HG03280 (cell line): Measurements from ENCODE around the gene NOTCH1.

ENCODE experiments used
- ATAC-seq: cut with Tn5 transposase; IDR thresholded peaks from one replicate; pipeline ENCODE4 v1.9.1; 2021; ENCODE audit warnings: mild to moderate bottlenecking, moderate library complexity; ENCODE audit not compliant: unreplicated experiment

NOTCH1 gene

DNA sequence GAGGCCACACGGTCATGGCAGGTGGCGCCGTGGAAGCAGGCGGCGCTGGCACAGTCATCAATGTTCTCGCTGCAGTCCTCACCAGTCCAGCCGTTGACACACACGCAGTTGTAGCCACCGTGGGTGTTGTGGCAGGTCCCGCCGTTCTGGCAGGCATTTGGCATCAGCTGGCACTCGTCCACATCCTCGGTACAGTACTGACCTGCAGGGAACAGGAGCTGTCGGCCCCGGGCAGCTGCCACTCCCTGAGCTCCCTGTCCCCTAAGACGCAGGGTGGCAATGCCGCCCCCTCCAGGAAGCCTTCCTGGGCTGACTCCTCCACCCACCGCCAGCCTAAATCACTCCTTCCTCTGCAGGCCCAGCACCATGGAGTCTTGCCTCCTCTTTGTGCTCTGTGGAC, 27.2 kb downstream of the NOTCH1 start:
- no peak for ATAC-seq

DNA sequence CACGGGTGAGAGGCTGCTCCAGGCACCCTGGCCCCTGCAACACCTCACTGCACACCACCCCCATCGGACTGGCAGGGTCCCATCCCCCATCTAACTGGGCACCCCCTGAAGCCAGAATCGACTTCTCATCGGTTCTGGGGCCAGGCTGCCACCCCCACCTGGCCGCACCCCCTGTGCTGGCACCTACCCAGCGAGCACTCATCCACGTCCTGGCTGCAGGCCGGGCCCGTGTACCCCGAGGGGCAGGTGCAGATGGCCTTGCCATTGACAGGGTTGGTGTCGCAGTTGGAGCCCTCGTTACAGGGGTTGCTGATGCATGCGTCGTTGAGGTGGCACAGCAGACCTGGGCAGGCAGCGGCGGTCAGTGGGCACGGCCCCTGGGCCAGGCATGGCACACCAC, 27.9 kb downstream of the NOTCH1 start:
- no peak for ATAC-seq

DNA sequence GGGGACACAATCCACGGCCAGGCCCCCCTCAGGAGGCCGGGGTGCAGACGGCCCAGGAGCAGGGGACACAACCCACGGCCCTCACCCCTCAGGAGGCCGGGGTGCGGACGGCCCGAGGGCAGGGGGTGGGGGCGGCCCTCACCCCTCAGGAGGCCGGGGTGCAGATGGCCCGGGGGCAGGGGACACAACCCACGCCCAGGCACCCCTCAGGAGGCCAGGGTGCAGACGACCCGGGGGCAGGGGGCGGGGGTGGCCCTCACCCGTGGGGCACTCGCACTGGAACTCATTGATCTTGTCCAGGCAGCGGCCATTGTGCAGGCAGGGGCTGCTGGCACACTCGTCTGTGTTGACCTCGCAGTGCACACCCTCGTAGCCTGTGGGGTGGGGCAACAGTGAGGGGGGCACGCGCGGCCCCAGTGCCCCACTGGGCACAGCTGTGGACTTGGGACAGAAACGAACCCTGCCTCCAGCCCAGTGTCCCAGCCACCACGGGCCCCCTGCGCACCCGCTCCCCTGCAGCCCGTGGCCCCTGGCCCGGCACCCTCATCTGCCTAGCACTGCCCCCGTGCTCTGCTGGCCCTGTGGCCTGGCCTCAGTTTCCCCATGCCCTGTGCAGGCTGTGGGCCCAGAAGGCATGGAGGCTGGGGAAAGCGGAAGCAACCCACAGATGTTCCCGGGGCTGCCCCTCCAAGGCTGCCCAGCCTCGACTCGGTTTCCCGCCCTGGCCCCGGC, 28.7 kb downstream of the NOTCH1 start:
- no peak for ATAC-seq

DNA sequence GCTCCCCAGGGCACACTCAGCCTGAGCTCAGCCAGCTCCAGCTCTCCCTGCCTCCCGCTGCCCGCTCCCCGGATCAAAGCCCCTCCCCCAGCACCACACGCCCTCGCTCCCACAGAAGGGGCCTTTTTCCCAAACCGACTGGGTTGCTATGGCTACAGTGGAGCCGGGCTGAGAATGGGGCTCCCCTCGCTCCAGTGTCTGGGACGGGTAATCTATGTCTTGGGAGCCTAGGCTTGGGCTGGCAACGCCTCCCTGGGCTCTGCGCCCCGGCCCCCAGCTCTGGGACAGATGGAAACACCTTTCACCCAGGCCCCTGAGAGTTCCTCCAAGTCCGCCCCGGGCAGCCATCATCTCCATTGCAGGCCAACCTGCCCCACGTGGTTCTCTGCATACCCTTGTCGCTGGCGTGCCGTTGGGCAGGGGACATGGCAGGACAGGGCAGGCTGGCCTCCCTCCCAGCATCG, 29.6 kb downstream of the NOTCH1 start:
- ATAC-seq: no peak

DNA sequence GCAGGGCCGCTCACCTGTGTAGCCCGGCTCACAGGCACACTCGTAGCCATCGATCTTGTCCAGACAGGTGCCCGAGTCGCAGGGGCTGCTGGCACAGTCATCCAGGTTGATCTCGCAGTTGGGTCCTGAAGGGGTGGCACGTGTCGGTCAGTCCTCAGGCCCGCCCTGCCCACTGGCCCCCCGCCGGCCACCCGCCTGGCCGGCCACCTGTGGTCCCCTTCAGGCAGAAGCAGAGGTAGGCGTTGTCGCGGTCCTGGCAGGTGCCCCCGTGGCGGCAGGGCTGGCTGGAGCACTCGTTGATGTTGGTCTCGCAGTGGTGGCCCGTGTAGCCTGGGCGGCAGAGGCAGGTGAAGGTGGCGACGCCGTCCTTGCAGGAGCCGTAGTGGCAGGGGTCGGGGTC, 30.6 kb downstream of the NOTCH1 start:
- ATAC-seq: no peak

DNA sequence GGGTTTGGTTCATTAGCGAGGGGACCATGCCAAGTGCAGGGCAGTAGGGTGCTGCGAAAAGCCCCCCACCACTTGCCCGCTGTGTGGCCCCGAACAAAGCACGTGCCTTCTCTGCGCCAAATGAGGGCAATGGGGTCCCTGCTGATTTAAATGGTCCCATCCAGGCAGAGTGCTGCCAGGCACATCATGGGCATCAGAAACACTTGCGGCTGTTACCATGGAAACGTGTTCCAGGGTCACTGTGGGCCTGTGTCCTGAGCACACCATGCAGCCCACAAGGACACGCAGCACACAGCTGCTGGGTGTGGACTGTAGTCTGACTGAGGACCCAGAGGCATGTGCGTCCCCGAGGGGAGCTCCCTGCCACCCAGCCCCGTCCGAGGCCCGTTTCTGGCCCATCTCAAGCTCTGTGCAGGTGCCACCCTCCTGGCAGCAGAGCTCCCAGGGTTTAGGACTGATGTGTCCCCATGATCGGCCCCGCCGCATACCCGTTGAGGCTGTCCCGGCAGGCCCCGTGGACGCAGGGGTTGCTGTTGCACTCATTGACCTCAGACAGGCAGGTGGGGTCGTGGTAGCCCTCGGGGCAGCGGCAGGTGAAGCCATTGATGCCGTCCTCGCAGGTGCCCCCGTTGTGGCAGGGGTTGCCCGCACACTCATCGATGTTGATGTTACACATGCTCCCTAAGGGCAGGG, 31.7 kb downstream of the NOTCH1 start:
- no peak for ATAC-seq

DNA sequence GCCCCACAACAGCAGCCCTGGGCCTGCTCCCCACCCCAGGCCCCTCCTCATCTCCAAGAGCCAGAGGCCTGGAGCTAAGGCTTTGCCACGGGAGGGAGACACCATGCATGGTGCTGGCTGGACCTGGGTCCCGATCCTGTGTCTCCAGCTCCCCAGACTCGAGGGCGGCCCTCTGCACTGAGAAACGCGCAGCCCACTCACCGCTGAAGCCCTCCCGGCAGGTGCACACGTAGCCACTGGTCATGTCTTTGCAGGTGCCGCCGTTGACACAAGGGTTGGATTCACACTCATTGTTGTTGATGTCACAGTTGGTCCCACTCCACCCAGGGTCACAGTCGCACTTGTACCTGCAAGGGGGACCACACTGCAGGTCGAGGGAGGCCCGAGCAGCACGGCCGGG, 32.7 kb downstream of the NOTCH1 start:
- ATAC-seq: no peak

DNA sequence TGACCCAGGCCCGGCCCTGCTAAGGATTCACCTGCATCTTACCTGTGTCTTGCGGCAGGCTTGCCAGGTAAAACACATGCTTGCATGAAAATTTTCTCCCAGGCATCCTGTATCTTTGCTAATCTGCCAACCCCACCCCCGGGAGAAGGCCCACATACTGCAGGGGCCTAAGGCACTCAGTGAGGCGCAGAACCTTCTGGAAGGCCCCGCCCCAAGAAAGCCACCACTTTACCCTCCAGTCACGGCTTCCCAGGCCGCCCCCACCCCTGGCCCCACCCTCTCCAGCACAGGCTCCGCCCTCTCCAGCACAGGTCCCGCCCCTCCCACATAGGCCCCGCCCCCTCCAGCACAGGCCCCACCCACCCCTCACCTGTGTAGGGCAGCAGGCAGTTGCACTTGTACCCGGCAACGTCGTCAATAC, 33.2 kb downstream of the NOTCH1 start:
- no peak for ATAC-seq

DNA sequence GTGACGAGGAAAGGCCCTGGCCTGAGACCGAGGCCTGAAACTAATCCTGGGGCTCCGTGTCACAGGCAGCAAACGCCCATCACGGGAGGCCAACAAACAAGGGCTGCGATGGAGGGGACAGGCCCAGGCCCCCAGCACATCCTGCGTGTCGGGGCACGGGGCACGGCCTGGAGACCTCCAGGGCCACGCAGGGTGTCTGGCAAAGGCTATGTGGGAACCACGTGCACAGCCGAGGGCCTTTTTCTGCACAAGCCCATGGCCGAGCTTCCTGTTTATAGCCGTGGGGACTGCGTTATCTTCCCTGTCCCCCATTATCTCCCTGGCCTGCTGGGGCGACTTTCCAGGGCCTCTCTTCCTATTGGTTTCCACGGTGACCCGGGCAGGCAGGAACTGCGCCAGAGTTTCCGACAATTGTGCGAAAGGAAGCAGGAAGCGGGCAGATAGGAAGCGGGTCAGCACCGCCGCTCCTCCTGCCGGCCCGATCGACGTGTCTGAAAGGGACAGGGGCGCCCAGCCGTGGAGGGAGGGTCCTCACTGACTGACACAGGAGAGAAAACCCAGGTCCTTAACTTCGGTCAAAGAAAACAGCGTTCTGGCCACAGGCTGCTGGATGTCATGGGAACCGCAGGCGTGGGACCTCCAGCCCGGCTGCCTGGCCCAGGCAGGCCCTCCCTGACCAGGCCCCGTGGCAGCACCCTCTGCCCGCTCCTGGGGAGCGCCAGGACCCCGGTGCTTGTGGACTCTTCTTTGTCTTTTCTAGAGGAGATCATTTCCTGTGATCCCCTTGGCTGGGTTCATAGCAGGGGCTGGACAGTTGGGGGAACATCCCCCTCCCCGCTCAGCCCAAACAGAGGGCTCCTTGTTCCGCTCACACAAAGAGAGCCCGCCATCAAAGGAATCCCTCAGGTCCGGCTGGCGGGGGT, 33.9 kb downstream of the NOTCH1 start:
- ATAC-seq: no peak

DNA sequence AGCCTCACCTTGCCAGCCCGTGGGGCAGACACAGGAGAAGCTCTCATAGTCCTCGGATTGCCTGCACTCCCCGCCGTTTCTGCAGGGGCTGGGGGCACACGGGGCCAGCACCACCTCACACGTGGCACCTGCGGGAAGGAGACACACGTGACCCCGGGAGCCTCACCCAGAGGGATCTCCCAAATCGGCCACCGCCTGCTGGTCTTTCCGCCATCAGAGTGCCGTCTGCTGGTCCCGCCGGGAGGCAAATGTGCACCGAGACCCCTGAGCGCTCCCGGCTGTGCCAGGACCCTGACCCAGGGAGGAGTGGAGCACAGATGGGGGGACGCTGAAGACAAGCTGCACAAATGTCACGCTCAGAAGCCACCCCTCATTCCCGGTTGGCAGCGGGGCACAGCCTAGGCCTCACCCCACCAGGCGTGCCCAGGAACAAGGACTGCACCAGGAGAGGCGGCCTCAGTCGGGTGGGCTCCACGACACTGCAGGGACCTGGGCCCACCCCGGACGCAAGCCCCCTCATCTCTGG, 34.6 kb downstream of the NOTCH1 start:
- ATAC-seq: no peak

DNA sequence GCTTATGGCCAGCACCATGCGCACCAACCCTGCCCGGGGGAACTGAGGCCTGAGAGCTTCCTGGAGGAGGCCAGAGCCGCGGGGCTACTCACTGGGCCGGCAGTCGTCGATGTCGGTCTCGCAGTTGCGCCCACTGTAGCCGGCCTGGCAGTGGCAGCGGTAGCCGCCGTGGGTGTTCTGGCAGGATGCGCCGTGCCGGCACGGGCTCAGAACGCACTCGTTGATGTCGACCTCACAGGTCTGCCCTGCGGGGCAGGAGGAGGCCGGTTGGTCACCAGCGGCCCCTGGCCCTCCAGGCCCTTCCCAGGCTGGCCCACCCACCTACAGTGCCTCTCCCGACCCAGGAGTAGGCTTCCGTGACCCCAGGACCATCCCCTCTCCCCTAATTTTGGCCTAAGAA, 35.3 kb downstream of the NOTCH1 start:
- no peak for ATAC-seq

DNA sequence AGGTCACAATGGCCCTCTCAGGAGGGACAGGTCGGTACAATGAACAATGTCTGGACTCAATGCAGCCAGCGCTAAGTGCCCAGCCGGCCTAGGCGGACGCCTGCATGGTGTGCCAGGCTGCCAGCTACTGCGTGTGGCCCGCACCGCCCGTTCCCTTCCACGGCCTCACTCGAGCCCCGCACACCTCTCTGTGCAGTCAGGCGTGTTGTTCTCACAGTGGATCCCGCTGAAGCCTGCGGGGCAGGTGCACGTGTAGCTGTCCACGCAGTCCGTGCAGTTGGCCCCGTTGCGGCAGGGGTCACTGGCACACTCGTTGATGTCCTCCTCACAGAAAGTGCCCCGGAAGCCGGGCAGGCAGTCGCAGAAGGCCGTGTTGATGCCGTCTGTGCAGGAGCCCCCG, 36.3 kb downstream of the NOTCH1 start:
- no peak for ATAC-seq

DNA sequence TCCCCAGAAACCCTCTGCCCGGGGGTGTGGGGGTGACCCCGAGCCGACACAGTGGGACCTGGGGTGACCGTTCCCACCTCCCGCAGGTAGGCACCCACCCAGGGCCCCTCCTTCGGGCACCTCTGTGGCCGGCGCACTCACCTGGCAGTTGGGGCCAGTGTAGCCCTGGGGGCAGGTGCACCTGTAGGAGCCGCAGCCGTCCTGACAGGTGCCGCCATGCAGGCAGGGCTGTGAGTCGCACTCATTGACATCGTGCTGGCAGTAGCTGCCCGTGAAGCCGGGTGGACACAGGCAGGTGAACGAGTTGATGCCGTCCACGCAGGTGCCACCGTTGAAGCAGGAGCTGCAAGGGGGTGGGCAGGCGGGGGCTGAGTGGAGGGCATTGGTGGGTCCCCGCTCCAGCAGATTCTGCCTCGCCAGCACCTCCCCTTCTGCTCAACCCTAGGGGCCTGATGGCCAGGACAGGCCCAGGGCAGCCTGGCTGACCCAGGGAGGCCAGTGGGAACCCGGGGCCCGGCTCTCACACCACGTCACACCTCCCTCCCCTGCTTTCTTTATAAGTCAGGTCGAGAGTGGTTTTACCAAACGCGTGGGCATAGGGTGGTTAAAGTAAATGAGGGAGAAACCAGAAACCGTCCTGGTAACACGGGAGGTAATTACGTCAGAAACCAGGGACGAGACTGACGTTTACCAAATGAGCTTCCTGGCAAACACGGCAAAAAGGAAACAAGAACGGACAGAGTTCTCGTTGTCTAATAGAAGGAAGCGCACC, 36.9 kb downstream of the NOTCH1 start:
- ATAC-seq: no peak

DNA sequence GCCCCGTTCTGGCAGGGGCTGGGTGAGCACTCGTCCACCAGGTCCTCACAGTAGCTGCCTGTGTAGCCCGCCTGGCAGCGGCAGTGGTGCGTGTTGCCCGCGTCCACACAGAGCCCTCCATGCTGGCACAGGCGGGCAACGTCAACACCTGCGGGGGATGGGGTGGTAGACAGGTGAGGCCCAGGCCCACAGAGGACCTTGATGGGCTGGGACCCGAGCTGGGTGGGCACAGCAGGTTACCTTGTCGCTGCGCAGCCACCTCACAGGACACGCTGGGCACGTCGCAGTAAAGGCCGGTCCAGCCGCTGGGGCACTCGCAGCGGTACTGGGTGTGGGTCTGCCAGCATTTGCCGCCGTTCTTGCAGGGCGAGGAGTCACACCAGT, 37.9 kb downstream of the NOTCH1 start:
- ATAC-seq: no peak

DNA sequence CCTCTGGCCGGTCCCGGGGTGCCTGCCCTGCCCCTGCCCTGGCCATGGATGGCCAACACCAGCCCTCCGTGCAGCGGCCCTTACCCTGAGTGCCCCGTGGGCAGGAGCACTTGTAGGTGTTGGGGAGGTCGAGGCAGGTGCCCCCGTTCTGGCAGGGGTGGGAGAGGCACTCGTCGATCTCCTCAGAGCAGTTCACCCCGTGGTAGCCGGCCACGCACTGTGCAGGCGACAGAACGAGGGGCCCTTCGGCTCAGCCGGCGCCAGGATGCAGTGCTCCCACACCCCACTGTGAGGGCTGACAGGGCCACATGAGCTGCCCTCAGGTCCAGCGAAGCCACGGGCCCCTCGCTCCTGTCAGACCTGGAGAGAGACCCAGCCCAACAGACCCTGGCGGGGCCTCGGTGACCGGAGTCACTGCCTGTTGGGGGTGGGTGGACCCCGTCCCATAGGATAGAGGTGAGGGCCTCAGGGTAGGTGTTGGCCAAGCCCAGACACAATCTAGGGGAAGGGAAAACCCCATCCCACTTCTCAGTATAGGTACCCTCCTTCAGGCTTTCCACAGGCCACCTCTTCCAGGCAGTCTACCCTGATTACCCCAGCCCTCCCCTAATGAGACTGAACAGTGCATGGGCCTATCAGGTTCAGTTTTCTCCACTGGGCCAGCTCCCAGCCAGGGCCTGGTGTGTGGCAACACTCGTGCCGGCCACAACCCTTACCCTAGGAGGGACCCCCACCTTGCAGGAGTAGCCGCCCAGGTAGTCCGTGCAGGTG, 38.4 kb downstream of the NOTCH1 start:
- no peak for ATAC-seq

DNA sequence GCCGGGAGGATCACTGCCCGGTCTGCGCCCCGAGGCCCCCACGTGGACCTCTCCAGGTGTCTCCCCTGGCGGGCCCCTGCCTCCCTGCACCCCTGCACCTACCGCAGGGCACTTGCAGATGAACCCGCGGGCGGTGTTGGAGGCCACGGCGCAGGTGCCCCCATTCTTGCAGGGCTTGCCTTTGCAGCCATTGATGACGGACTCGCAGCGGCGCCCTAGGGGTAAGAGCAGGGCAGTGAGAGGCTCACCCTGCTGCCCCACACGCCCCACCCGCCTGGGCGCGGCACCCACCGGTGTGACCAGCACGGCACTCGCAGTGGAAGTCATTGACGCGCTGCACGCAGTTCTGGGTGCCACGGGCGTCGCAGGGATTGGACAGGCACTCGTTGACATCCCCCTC, 39.4 kb downstream of the NOTCH1 start:
- no peak for ATAC-seq

DNA sequence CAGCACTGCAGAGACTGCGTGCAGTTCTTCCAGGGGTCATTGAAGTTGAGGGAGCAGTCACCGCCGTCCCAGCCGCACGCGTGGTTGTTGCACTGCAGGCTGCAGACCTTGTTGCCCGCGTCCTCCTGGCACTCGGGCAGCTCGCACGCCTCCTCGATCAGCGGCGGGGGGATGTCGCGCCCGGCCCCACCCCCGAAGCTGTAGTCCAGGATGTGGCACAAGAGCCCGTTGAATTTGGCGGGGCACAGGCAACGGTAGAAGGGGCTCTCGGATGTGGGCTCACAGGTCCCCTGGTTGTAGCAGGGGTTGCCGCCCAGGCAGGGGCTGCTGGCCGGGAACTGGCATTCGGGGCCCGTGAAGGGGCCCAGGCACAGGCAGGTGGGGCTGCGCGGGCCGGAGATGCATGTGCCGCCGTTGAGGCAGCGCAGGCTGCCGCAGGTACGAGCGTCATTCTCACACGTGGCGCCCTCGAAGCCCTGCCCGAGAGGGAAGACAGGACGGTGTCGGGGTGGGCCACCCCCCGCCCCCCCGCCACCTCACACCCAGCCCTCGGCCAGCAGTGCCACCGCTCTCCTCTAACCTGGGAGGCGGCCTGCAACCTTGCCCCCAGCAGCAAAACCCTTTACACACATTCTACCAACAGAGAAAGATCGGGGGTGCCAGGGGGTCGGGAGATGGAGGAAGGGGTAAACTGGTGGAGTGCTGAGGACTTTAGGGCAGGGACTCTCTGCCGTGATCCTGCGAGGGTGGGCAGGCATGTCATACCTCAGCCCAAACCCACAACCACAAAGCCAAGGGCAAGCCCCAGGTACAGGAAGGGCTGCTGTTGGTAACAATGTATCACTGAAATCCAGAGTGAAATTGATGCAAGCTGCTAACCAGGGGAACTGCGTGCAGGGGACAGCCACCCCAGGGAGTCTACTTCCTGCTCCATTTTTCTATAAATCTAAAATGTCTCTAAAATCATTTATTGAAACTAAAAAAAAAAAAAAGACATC, 40.1 kb downstream of the NOTCH1 start:
- no peak for ATAC-seq

DNA sequence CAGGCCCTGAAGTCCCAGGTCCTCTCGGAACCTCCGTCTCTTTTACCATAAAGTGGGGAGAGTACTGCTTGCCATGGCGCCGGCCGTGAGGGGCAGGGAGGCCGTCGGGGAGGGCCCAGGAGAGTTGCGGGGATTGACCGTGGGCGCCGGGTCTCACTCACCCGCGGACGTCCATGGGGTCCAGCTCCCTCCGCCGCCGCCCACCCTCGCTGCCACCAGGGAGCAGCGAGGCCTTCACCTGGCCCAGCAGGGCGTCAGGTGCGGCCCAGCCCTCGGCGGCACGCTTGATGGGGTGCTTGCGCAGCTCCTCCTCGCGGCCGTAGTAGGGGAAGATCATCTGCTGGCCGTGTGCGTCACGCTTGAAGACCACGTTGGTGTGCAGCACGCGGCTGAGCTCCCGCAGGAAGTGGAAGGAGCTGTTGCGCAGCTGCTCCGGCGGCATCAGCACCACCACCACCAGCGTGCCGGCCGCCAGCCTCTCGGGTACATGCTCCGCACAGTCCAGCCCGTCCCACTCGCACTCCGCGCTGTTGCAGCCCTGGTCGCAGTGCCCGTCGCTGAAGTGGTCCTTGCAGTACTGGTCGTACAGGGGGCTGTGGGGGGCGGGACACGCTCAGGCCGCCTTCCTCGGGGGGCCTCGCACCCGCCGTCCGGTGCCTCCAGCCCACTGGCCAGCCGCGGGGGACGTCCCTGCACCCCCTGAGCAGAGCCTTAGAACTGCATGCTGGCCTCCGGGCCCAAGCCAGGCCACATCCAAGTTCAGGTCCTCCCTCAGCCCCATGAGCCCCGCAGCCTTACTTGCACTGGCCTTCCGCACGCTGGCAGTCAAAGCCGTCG, 41.1 kb downstream of the NOTCH1 start:
- no peak for ATAC-seq
